Stimulated activated CD8-positive, alpha-beta memory T cell treated with anti-CD3 and anti-CD28 coated beads, Interleukin-15, amount 100 ng/mL, for 48 hours (primary cell): Measurements from ENCODE around the gene ELOVL2.

Source experiments
- DNase-seq, 2 donors: peaks; one replicate each; pipeline ENCODE4 v3.0.0-alpha.2; 2020; ENCODE audit warnings: low read depth in 2 of 2

Gene ELOVL2

DNA sequence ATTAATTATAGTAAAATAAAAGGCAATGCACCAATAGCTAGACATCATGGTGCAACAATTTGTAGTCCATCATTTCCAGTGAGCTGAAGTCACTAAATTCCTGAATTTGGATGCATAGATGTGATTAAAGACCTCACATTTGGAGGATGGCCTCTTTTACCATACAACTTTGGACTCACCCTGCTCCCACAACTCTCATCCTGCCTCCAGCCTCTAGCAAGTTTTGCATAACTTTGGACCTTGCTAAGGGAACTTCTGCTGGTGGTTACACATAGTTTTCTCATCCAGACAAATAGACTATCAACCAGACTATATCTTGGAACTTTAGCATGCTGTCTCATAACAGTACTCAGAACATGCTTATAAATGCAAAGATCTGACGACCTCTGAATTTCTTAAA lies 12.8 kb upstream of the ELOVL2 start:
- DNase-seq, result no peak

DNA sequence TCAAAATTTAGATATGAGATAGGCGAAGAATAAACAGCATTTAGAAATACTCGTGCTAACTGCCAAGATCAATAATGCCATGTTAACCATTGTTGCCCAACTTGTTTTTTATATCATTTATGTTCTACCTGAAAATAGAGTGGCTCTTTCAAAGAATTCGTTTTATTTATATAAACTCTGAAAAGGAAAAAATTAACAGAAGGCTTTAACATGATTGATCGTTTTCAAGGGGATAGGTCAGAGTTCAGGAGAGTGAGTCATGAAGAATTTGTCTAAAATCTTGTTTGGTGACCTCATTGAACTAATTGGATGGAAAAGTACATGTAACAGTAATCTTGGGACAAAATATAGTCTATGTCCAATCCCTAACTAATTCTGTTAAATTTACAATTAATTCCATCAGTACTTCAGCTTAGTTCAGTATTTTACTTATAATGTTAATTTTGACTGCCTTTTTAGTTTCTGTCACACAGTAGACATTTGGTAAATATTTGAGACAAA lies 11.1 kb upstream of the ELOVL2 start:
- DNase-seq, result no peak

DNA sequence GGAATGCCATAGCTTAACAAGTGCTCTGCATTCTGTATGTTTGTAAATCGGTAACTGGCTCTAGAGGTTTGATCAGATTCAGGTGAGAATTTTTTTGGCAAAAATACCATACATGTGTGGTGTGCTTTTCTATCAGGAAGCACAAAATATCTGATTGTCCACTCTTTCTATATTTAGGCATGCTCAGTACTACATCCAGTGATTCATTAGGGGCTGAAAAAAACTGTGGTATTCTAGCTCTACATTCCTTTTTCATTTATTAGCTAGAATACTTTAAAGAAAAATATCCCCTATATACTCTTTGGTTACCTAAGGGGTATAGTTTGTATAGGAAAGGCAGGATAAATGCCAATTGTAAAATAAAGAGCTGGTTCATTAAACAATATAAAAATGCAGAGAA lies 10.6 kb upstream of the ELOVL2 start:
- DNase-seq, result no peak

DNA sequence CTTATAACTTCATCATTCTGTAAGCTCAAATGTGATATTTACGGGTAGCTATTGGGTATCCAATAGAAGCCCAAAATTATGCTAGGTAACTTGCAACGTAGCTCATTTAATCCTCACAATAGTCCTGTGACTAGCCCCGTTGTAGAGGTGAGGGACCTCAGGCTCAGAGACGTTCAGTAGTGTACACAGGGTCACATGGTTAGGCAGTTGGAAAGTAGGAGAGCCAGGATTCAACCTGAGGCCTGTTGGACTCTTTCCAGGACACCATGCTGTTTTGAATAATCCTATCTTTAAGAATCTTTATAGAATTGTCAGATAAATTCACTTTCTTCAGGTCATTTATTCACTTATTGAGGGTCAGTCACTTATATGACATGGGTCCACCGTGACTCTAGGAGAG lies 9.2 kb upstream of the ELOVL2 start:
- DNase-seq, result no peak

DNA sequence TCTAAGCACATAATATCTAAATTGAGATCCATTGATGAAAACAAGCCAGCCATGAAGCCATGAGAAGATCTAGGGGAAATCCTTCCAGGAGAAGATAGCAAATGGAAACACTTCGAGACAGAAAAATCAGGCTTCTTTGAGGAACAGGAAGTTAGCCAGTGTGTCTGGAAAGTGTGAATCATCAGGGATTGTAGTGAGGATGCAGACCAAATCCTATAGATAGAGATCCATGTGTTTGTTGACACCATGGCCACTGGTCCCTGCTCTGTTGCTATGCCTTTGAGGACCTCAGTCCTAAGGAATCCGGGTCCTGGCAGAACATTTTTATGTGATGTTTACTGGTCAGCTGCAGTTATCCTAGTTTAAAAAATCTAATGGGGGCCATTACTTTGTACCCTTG lies 6.6 kb upstream of the ELOVL2 start:
- DNase-seq, result no peak

DNA sequence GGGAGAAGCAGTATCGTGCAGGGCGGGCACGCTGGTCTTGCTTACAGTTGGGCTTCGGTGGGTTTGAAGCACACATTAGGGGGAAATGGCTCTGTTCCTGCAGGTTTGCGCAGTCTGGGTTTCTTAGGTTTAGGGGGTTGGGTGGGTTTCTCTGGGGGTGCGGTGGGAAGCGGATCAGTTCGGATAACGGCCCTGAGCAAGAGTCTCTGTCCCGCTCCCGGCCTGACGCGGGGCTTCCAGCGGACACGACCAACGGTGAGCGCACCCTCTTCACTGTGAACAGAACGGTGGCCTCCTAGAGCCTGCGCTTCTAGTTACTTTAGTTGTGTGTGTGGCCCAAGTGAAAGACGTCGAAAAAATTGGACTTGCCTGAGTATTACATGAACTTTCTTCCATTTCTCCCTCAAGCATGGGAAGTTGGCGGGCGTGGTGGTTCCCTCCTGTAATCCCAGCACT lies 635 bp upstream of the ELOVL2 start:
- DNase-seq, result no peak

DNA sequence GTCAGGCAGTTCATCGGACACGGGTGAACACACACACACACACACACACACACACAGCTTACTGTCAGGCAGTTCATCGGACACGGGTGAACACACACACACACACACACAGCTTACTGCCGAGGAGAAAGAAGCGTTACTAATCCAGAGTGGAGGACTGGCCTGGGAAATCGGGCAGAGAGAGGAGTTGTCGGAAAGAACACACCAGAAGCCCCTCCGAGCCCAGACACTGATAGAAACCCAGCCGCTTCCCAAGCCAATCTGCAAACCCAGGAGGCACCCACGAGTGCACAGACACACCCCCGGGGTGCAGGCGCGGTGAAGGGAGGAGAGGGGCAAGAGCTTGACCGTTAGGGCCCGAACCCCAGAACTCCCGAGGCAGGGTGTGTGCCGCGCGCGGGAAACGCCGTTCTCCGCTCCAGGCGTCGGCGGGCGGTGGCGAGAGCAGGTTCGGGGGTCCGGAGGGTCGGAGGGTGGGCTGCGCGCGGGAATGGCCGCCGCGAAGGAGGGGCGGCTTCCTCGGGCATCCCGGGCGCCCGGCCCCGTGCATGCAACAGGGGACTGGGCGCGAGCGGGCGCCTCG lies 636 bp downstream of the ELOVL2 start:
- DNase-seq, result no peak

DNA sequence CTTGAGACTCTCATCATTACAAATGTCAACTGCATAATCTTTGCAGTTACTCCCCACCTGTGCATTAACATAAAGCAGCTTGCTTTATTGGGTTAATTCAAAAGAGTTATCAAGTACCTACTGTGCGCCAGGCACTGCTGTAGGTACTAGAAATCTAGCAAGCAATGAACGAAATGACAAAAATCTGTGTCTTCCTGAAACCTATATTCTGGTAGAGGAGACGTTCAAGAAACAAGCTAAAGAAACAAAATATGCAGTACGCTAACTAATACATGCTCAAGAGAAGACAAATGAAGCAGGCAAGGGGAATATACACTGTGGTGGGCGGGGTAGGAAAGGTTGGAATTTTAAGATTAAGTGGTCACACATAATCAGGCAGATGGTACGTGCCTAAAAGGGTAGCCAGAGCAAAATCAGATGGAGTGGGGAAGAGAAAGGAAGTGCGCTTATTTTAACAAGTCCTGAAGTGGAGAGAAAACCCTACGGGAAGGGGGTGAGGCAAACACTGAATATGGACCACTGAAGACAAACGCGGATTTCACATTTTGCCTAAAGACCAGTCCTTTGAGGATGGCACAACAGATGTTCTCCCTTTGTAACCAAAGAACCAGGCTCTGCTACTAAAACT lies 1.2 kb downstream of the ELOVL2 start:
- DNase-seq, result no peak

DNA sequence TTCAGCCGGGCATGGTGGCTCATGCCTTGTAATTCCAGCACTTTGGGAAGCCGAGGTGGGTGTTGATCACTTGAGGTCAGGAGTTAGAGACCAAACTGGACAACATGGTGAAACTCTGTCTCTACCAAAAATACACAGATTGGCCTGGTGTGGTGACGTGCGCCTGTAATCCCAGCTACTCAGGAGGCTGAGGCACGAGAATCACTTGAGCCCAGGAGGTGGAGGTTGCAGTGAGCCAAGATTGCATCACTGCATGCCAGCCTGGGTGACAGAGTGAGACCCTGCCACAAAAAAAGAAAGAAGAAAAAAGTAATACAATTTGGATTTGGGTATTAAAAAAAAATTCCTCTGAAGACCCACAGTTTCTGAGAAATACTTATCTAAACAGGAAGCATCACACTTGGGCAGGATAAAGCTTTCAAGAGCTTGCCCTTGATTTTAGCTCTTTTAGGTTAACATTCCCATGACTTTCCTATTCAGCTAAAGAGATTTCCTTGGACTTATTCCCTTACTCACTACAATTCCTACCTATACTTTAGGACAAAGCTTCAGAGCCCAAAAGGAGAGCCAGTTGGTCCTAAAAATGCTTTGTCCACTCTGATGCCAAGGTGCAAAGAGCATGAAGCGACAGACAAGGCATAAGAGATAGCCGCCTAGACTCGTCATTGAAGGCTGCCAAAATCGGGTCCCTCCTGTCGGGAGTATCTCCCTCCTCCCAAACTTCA lies 1.9 kb downstream of the ELOVL2 start:
- DNase-seq, result no peak

DNA sequence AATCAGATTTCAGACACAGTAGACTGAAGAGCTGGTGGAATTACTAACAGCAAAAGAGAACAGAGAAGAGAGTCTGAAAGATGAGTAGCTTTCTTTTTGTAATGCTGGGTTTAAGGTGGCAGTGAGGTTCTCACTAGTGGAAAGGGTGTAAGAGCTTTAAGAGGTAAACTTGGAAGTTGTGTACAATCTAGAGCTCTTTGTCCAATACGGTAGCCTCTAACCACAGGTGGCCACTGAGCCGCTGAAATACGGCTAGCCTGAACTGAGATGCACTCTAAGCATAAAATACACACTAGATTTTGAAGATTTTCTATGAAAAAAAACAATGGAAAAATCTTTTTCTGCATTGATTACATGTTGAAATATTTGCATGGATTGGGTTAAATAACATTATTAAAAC lies 4.0 kb downstream of the ELOVL2 start:
- no peak for DNase-seq

DNA sequence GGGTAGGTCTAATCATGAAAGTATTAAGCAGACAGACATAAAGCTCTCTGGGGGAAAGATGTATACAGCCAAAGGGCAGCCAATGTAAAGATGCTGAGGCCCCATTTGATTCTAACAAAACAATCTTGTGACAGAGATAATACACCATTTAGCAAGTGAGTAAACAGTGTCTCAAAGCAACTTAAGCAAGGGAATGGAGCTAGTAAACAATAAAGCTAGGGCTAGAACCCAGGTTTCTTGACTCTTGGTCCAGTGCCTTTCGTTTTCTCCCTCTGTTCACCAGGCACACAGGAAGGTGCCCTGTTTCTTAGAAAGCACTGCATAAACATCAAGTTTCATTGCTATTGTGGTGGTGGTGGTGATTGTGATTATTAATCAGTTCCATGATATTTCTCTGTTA lies 5.1 kb downstream of the ELOVL2 start:
- no peak for DNase-seq

DNA sequence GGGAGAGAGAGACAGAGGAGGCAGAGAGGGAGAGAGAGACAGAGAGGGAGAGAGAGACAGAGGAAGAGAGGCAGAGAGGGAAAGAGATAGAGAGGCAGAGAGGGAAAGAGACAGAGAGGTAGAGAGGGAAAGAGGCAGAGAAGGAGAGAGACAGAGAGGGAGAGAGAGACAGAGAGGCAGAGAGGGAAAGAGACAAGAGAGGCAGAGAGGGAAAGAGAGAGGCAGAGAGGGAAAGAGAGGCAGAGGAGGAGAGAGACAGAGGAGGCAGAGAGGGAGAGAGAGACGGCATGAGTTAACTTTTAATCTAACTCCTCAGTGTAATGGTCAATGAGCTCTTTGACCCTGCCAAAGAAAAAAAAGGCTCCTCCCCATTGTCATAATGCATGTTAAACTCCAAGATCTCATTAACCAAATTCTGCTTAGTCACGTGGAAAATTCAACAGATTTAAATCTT lies 7.1 kb downstream of the ELOVL2 start:
- no peak for DNase-seq

DNA sequence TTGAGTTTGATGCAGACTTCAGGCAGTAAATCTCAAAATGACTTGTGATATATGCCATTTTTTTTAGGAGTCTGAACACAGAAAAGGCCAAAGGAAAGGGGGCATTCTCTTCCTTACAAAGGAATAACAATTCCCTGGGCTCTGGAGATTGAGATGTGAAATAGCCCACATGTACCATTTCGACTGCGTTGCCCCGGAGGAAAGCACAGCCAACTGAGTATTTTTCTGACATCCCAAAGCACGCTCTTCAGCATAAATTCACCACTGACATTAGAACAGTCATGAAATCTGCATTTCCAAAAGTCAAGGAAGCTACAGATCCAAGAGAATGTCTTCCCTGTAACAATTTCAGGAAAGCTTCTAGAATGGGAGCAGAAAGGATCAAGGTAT lies 7.8 kb downstream of the ELOVL2 start:
- no peak for DNase-seq

DNA sequence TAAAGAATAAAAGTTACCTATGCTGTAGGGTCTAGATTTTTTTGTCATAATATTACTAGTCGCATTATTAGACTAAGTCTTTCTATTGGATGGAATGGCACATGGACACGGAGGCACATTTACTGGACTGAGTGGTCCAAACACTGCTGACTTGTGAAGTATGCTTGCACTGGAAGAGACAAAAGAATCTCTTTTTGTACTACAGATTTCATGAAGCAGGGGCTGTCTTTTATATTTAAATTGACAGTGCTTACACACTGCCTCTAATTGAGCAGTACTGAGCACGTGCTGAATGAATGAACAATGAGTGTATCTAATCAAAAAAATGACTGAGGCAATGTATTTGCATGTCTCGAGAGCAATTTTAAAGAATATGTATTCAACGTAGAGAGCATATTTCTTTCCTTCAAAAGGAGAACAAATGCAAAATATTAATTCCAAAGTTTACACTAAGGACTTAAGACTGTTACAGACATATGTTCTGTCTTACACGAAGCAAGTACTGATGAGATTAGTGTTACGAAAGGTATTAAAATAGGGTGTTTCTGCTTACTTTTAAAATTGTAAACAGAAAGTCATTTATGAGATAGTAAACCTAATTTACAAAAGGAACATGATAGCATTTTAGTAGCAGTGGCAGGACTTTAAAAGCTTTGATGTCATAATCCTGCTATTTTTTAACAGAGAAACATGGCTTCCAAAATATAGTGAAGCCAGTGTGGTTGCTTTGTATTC lies 8.3 kb downstream of the ELOVL2 start:
- no peak for DNase-seq

DNA sequence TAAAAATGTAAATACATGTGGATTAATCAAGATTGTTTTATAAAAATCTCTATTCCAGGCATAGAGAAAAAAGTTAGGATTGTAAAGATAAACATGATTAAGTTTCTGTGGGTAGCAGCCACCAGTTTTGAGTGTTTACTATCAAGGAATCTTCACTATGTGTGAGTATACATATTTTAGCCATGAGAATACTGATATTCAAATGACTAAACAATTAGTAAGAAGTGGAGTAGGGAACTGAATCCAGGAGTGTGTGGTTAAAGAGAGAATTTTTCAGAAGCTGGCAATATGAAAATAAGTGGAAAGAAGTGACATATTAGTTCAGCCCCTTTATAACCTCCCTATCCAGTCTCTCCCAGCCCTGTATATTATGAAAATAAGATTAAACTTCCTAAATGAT lies 10.3 kb downstream of the ELOVL2 start:
- DNase-seq, result no peak

DNA sequence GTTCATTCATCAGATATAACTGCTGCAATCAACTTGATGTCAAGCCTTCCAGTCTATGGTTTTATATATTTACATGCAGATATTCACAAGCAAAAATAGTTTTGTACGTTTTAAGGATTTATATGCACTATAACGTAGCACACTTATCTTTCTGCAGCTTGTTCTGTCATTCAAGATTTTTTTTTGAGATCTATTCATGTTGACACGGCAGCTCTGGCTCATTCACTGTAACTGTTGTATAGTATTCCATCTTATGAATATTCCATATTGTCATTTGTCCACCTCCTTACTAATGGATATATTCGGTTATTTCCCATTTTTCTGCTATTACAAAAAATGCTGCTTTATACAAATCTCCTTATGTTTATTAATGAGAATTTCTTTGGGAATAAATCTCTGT lies 13.2 kb downstream of the ELOVL2 start:
- no peak for DNase-seq

DNA sequence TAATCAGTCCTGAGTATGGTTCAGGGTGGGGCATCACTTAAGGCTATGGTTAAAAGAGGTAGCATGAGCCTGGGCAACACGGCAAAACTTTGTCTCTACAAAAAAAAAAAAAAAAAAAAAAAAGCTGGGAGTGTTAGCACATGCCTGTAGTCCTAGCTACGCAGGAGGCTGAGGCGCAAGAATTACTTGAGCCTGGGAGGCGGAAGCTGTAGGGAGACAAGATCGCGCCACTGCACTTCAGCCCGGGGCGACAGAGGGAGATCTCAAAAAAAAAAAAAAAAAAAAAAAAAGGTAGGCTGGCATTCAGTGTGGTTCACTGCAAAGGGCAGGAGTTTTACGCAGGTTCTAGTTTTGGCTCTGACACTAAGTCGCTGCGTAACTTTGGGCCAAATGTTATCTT lies 15.1 kb downstream of the ELOVL2 start:
- DNase-seq, result no peak

DNA sequence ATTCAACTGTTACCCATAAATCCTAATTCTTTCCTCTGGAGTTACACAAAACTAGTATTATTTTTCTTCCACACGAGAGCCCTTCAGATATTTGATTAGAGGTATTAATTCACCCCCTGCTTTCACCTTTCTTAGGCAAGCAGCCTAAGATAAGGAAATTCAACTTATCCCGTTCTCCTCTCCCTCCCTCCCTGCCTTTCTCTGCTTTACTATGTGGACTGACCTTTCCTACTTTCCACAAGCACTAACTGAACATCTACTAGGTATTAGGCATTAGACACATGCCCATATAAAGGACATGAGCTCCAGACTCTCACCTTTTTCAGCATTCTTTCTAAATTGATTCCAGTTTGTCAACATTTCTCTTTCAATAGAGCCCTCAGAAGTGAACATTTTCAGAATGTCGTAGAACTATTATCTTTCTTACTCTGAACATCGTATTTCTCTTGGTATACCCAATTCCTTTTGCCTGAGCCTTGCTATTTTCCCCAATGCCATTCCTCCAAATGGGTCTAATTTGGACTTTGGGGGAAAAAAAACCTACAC lies 16.5 kb downstream of the ELOVL2 start:
- DNase-seq, result no peak

DNA sequence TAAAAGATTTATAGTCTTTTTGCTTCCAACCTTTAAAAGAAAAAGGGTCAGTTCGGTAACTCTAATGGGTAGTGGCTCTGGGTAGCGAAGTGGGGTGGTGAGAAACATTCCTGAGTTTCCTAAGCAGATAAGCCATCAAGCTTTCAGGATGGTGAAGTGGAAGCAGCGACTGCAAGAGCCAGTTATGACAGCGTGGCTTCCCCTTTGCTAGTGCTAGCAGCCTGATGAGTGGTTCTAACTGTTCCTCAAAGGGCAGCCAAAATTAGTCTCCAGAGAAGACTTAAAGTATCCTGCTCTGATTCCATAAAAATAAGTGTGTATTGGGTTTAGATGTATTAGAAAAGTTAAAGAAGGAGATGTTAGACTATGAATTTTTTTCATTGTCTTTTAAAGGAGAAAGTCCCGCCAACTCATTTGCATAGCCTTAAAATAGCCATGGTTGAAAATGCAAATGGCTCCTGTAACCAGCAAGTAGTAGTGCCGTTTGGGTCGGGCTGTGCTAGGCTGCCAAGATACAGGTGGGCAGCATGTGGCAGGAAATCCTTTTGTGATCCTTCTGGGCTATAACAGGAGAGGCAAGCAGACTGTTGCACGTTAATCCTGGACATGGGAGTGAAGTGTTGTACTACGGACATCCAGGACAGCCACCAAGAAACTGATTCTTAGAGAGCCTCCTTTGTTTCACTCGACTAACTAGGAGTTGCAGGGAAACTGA lies 18.0 kb downstream of the ELOVL2 start:
- DNase-seq, result no peak

DNA sequence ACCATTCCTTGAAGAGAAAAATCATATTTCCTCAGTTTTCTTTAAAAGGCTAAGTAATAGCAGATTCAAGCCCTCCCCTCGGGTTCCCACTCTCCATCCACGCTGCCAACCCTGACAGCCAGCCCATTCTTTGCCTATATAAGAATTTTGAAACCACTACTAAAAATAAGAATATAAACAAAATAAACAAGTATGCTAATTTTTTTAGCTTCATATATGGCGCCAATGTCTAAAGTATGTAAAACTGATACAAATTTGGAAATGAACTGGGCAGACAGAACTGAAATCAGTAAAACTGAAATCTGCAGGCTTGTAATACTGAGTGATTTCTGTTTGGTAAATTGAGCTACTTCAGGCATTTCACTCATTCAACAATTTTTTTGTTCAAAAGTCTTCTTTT lies 19.0 kb downstream of the ELOVL2 start:
- no peak for DNase-seq

DNA sequence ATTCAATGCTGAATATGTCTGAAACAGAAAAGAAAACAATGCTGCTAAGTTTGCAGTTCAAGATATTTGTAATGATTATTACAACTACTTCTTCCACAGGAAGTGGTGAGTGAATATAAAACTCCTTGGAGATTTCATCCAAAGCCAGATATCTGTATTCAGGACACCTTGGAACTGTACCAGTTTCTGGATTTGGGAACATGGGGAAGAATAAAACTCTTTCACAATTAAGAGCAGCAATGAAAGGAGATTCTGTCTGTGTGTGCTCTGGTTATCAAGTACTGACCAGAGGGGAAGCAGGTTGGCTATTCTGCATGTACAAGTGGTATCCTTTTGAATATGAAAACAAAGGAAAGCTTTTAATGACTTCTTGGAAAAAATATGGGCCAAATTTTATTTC lies 21.1 kb downstream of the ELOVL2 start:
- no peak for DNase-seq

DNA sequence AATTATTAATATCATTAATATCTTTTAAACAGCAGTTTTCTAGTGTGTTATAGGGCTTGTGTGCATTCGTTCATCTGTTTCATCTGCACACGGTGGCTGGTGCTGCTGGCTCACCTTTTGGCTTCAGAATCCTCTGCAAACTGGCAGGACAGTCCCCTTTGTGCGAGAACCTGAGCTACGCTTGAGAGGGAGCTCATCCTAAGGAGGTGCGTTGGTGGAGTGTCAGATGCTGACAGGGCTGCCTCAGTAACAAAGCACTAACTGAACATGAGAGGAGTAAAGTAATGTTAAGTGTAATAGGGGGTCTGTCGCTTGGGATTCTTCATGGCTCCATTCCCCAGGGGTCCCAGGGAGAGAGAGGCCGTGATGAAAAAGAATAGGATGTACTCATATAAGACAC lies 22.4 kb downstream of the ELOVL2 start:
- DNase-seq, result no peak
